Heart left ventricle (tissue), 13 donors: ENCODE results near the gene ZBTB8B.
"Not testable (repeated sequence)": the region's sequence is repeated elsewhere in the genome, so short reads cannot be mapped to it uniquely, and the experiment has no call there.

Experiments
- POLR2A ChIP-seq, 2 donors: fragments of 450-650 bp; IDR thresholded peaks; one replicate each; pipeline ENCODE4 v1.6.1; 2017; ENCODE audit warnings: antibody characterized with exemption in 2 of 2, mild to moderate bottlenecking in 2 of 2, moderate library complexity in 2 of 2
- TF ChIP-seq, protein P1 (sequence below), 12 donors: fragments of 200-600 bp; sonication (generic) in 4 of 12; IDR thresholded peaks; one replicate each; pipeline versions ENCODE4 v1.5.0 to v1.8.0; 2018 to 2022; ENCODE audit warnings: antibody characterized with exemption in 12 of 12, mild to moderate bottlenecking in 5 of 12
- donor health status: ischemic (EF 13 %, LVEDD 7.1; RV severe dilation, severe dysfunction).
- donor health status: DM: no; HTN: yes; CAD: no.
- donor health status: DM: no; HTN: no; CAD: no.
- donor health status: ischemic (EF 25% LVEDD 6.9; RV normal size, moderate dysfunction).
- donor health status: ischemic (EF 25% LVEDD 5.7; RV mildly dilated, moderate dysfunction).
- donor health status: ischemic (EF 35%, LVEDD 5.7; RV mildly dilated, moderate dysfunction).
- donor health status: nonischemic (EF 11% LVEDD 7.7; RV severe dilation, severe dysfunction).
- donor health status: DM: yes; HTN: yes; CAD: no.
- donor health status: PGD.
- donor health status: ischemic (EF 29% LVEDD 5.4; RV normal size, mild dysfunction).
- donor health status: nonischemic (EF 23%, LVEDD 6.1; RV moderate dilation, normal function).

DNA sequence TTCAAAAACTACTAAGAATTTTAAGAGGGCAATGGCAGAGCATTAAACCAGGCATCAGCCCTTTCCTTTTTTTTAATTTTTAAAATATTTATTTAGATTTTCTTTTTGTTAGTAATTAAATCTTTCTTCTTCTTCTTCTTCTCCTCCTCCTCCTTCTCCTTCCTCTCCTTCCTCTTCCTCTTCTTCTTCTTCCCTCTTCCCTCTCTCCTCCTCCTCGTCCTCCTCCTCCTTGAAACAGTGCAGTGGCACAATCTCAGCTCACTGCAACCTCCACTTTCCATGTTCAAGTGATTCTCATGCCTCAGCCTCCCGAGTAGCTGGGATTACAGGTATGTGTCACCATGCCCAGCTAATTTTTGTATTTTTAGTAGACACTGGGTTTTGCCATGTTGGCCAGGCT lies 1.9 kb upstream of the ZBTB8B start:
- TF ChIP-seq POLR2A (IDR thresholded peaks at IDR 0.05): not testable (repeated sequence)
- TF ChIP-seq, protein P1, sequence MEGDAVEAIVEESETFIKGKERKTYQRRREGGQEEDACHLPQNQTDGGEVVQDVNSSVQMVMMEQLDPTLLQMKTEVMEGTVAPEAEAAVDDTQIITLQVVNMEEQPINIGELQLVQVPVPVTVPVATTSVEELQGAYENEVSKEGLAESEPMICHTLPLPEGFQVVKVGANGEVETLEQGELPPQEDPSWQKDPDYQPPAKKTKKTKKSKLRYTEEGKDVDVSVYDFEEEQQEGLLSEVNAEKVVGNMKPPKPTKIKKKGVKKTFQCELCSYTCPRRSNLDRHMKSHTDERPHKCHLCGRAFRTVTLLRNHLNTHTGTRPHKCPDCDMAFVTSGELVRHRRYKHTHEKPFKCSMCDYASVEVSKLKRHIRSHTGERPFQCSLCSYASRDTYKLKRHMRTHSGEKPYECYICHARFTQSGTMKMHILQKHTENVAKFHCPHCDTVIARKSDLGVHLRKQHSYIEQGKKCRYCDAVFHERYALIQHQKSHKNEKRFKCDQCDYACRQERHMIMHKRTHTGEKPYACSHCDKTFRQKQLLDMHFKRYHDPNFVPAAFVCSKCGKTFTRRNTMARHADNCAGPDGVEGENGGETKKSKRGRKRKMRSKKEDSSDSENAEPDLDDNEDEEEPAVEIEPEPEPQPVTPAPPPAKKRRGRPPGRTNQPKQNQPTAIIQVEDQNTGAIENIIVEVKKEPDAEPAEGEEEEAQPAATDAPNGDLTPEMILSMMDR (IDR thresholded peaks at IDR 0.05): not testable (repeated sequence)
